GM19438 (cell line): Measurements from ENCODE around the gene TOLLIP.

Experiments used
- ATAC-seq: cut with Tn5 transposase; IDR thresholded peaks from one replicate; pipeline ENCODE4 v1.9.1; 2021; ENCODE audit warnings: low read depth; ENCODE audit not compliant: unreplicated experiment

Gene TOLLIP

GRCh38 chr11:1224491-1225385, 84.7 kb downstream of the TOLLIP start:
- no peak for ATAC-seq
